Measurements from ENCODE around the gene KRT5.

DNA sequence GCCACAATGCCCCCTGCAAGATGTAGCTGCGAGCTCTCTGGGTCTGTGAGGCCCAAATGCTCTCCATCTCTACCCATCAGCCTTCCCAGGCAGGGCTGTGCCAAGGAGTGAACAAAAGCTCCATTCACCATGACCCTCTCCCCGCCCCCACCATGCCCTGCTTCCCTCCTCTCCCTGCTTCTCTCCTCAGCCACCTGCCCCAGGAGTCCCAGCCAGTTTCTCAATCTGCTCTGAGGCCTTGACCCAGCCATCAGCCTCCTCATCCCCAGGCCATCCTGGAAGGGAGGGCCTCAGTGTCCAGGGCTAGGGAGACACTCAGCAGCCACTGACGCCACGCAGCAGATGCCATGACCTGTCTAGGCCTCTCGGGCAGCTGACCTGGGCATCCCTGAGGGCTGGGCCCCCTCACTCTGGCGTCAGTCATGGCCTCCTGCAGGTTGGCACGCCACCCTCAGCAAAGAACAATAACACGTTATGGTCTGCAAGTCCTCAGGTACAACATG, 8.5 kb upstream of the KRT5 start:
- TF ChIP-seq, protein P1, sequence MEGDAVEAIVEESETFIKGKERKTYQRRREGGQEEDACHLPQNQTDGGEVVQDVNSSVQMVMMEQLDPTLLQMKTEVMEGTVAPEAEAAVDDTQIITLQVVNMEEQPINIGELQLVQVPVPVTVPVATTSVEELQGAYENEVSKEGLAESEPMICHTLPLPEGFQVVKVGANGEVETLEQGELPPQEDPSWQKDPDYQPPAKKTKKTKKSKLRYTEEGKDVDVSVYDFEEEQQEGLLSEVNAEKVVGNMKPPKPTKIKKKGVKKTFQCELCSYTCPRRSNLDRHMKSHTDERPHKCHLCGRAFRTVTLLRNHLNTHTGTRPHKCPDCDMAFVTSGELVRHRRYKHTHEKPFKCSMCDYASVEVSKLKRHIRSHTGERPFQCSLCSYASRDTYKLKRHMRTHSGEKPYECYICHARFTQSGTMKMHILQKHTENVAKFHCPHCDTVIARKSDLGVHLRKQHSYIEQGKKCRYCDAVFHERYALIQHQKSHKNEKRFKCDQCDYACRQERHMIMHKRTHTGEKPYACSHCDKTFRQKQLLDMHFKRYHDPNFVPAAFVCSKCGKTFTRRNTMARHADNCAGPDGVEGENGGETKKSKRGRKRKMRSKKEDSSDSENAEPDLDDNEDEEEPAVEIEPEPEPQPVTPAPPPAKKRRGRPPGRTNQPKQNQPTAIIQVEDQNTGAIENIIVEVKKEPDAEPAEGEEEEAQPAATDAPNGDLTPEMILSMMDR (IDR thresholded peaks at IDR 0.05), result no peak
- no peak for TF ChIP-seq POLR2A (IDR thresholded peaks at IDR 0.05)
